Pons (tissue), 1 donor: ENCODE data around the gene GALNT18.

Experiments
- DNase-seq: peaks from one replicate; pipeline ENCODE4 v3.0.0-alpha.2; 2016; ENCODE audit warnings: low spot score

GALNT18 gene

GRCh38 chr11:11348303-11348702, 273.5 kb downstream of the GALNT18 start:
- DNase-seq = no peak

GRCh38 chr11:11347592-11347991, 274.2 kb downstream of the GALNT18 start:
- no peak for DNase-seq

- DNase-seq = no peak
These were observed 275.5 kb downstream of the GALNT18 start for GRCh38 chr11:11346303-11346702.

- DNase-seq = no peak
These were observed 276.7 kb downstream of the GALNT18 start for GRCh38 chr11:11345099-11345498.

GRCh38 chr11:11344045-11344444, 277.8 kb downstream of the GALNT18 start:
- DNase-seq = no peak

GRCh38 chr11:11338304-11338703, 283.5 kb downstream of the GALNT18 start:
- no peak for DNase-seq

GRCh38 chr11:11336664-11337063, 285.1 kb downstream of the GALNT18 start:
- DNase-seq = no peak

GRCh38 chr11:11335043-11335442, 286.8 kb downstream of the GALNT18 start:
- no peak for DNase-seq

- no peak for DNase-seq
These were observed 287.2 kb downstream of the GALNT18 start for GRCh38 chr11:11334607-11335006.

GRCh38 chr11:11332141-11332710, 289.6 kb downstream of the GALNT18 start:
- no peak for DNase-seq

GRCh38 chr11:11329062-11329806, 292.6 kb downstream of the GALNT18 start:
- no peak for DNase-seq

- no peak for DNase-seq
These were observed 297.7 kb downstream of the GALNT18 start for GRCh38 chr11:11324090-11324489.

- DNase-seq = no peak
These were observed 299.7 kb downstream of the GALNT18 start for GRCh38 chr11:11322101-11322500.

- no peak for DNase-seq
These were observed 301.0 kb downstream of the GALNT18 start for GRCh38 chr11:11320825-11321224.

- DNase-seq = peak; percentile 32
These were observed 302.8 kb downstream of the GALNT18 start for GRCh38 chr11:11318961-11319360.

- DNase-seq = no peak
These were observed 303.3 kb downstream of the GALNT18 start for GRCh38 chr11:11318461-11318860.

GRCh38 chr11:11316651-11317230, 305.1 kb downstream of the GALNT18 start:
- DNase-seq = no peak

- DNase-seq = no peak
These were observed 307.7 kb downstream of the GALNT18 start for GRCh38 chr11:11313902-11314692.

GRCh38 chr11:11313426-11313825, 308.4 kb downstream of the GALNT18 start:
- no peak for DNase-seq

- DNase-seq = no peak
These were observed 309.1 kb downstream of the GALNT18 start for GRCh38 chr11:11312738-11313137.

- peak; percentile 11 for DNase-seq
These were observed 310.6 kb downstream of the GALNT18 start for GRCh38 chr11:11311169-11311568.

GRCh38 chr11:11309906-11310305, 311.9 kb downstream of the GALNT18 start:
- DNase-seq = no peak

- DNase-seq = no peak
These were observed 313.6 kb downstream of the GALNT18 start for GRCh38 chr11:11308249-11308648.
